SJCRH30 (cell line): Measurements from ENCODE around the gene DAZAP1. TPM values are rescaled to one million over a fixed set of nuclear protein-coding genes. Genes with fewer than 3 reads are reported as not detected.

Experiments
- DNase-seq, 2 experiments: peaks; one replicate each; pipeline ENCODE4 v3.0.0-alpha.2; 2015 to 2020
- H3K27ac ChIP-seq: fragments of 250-450 bp; sonication (Bioruptor Pico); 2 replicates; pipeline ENCODE4 v1.5.1; 2020; ENCODE audit warnings: mild to moderate bottlenecking, moderate library complexity
- H3K27me3 ChIP-seq: fragments of 250-450 bp; sonication (Bioruptor Pico); 2 replicates; pipeline ENCODE4 v1.5.1; 2020; ENCODE audit warnings: mild to moderate bottlenecking, moderate library complexity
- H3K36me3 ChIP-seq: fragments of 250-450 bp; sonication (Bioruptor Pico); 2 replicates; pipeline ENCODE4 v1.5.1; 2020; ENCODE audit warnings: mild to moderate bottlenecking, moderate library complexity
- H3K4me1 ChIP-seq: fragments of 250-450 bp; sonication (Bioruptor Pico); 2 replicates; pipeline ENCODE4 v1.5.1; 2020; ENCODE audit warnings: mild to moderate bottlenecking, moderate library complexity
- H3K4me3 ChIP-seq: fragments of 250-450 bp; sonication (Bioruptor Pico); 2 replicates; pipeline ENCODE4 v1.5.1; 2020; ENCODE audit warnings: mild to moderate bottlenecking, moderate library complexity
- H3K9me3 ChIP-seq: fragments of 250-450 bp; sonication (Bioruptor Pico); replicated peaks from 2 replicates; pipeline ENCODE4 v1.5.1; 2020; ENCODE audit warnings: mild to moderate bottlenecking, moderate library complexity
- total RNA-seq: library from RNA; depleted of rRNA; stranded (reverse); fragments of >200 nt; shearing (Covaris generic); gene quantifications from 2 replicates; pipeline ENCODE4 v1.2.3, GENCODE V29; 2014

DAZAP1 gene
- total RNA-seq, 1 experiment from 2014 or later: 138 TPM

- Histone ChIP-seq H3K4me3 (no peak overlapping the region), H3K9me3 (no peaks in the 10 kb centered on the region), H3K27me3 (no peaks in the 10 kb centered on the region), H3K36me3 (peaks cover 65% of the 10 kb centered on the region), H3K4me1 (peaks cover 15% of the 10 kb centered on the region), H3K27ac (no peak overlapping the region)
- DNase-seq: no peak
Measured at GRCh38 chr19:1420590-1420989, 13.2 kb downstream of the DAZAP1 start.

- Histone ChIP-seq H3K9me3 (no peaks in the 10 kb centered on the region), H3K4me1 (peaks cover 13% of the 10 kb centered on the region), H3K36me3 (peaks cover 65% of the 10 kb centered on the region), H3K4me3 (no peak overlapping the region), H3K27ac (no peak overlapping the region), H3K27me3 (no peaks in the 10 kb centered on the region)
- DNase-seq: no peak
Measured at GRCh38 chr19:1421218-1421957, 14.0 kb downstream of the DAZAP1 start.

- DNase-seq: no peak
- H3K27ac ChIP-seq: no peak overlapping the region
Measured at GRCh38 chr19:1421958-1422305, 14.5 kb downstream of the DAZAP1 start.

GRCh38 chr19:1422360-1422759 lies 15.0 kb downstream of the DAZAP1 start:
- H3K4me1 ChIP-seq: peaks cover 4% of the 10 kb centered on the region
- H3K9me3 ChIP-seq: no peaks in the 10 kb centered on the region
- H3K4me3 ChIP-seq: no peak overlapping the region
- H3K36me3 ChIP-seq: peaks cover 66% of the 10 kb centered on the region
- DNase-seq: no peak
- no peaks in the 10 kb centered on the region for H3K27me3 ChIP-seq
- H3K27ac ChIP-seq: no peak overlapping the region

More at GRCh38 chr19:1421958-1422305, 14.5 kb downstream of the DAZAP1 start:
- no peak overlapping the region for H3K4me3 ChIP-seq
- H3K36me3 ChIP-seq: peaks cover 66% of the 10 kb centered on the region
- no peaks in the 10 kb centered on the region for H3K27me3 ChIP-seq
- H3K9me3 ChIP-seq: no peaks in the 10 kb centered on the region
- H3K4me1 ChIP-seq: peaks cover 7% of the 10 kb centered on the region

- H3K27me3 ChIP-seq: no peaks in the 10 kb centered on the region
- no peak for DNase-seq
- H3K9me3 ChIP-seq: no peaks in the 10 kb centered on the region
- H3K4me3 ChIP-seq: no peak overlapping the region
- H3K4me1 ChIP-seq: no peaks in the 10 kb centered on the region; the same call in 1 of the 2 replicates
- peaks cover 68% of the 10 kb centered on the region for H3K36me3 ChIP-seq
- no peak overlapping the region for H3K27ac ChIP-seq
Measured at GRCh38 chr19:1422943-1423342, 15.6 kb downstream of the DAZAP1 start.

GRCh38 chr19:1423436-1424191 lies 16.2 kb downstream of the DAZAP1 start:
- H3K27ac ChIP-seq: no peak overlapping the region
- H3K9me3 ChIP-seq: no peaks in the 10 kb centered on the region
- DNase-seq: no peak
- H3K4me3 ChIP-seq: no peak overlapping the region
- H3K36me3 ChIP-seq: peaks cover 66% of the 10 kb centered on the region
- H3K4me1 ChIP-seq: no peaks in the 10 kb centered on the region
- no peaks in the 10 kb centered on the region for H3K27me3 ChIP-seq

GRCh38 chr19:1424192-1424955 lies 17.0 kb downstream of the DAZAP1 start:
- peaks cover 63% of the 10 kb centered on the region for H3K36me3 ChIP-seq
- no peak overlapping the region for H3K4me3 ChIP-seq
- DNase-seq: no peak
- H3K27ac ChIP-seq: no peak overlapping the region
- no peaks in the 10 kb centered on the region for H3K4me1 ChIP-seq
- H3K9me3 ChIP-seq: no peaks in the 10 kb centered on the region
- no peaks in the 10 kb centered on the region for H3K27me3 ChIP-seq

GRCh38 chr19:1425102-1425837 lies 17.9 kb downstream of the DAZAP1 start:
- Histone ChIP-seq H3K27ac (no peak overlapping the region), H3K27me3 (no peaks in the 10 kb centered on the region), H3K36me3 (peaks cover 69% of the 10 kb centered on the region), H3K4me3 (no peak overlapping the region), H3K4me1 (no peaks in the 10 kb centered on the region), H3K9me3 (no peaks in the 10 kb centered on the region)
- DNase-seq: no peak

- H3K4me3 ChIP-seq: no peak overlapping the region
- no peaks in the 10 kb centered on the region for H3K9me3 ChIP-seq
- H3K27me3 ChIP-seq: no peaks in the 10 kb centered on the region
- no peaks in the 10 kb centered on the region for H3K4me1 ChIP-seq
- H3K27ac ChIP-seq: no peak overlapping the region
- peaks cover 67% of the 10 kb centered on the region for H3K36me3 ChIP-seq
- DNase-seq: no peak
Measured at GRCh38 chr19:1425902-1426301, 18.5 kb downstream of the DAZAP1 start.

GRCh38 chr19:1426736-1427135 lies 19.4 kb downstream of the DAZAP1 start:
- H3K4me3 ChIP-seq: no peak overlapping the region
- peaks cover 63% of the 10 kb centered on the region for H3K36me3 ChIP-seq
- H3K27ac ChIP-seq: no peak overlapping the region
- DNase-seq: no peak
- no peaks in the 10 kb centered on the region for H3K9me3 ChIP-seq
- H3K27me3 ChIP-seq: no peaks in the 10 kb centered on the region
- no peaks in the 10 kb centered on the region for H3K4me1 ChIP-seq

GRCh38 chr19:1427221-1427920 lies 20.0 kb downstream of the DAZAP1 start:
- DNase-seq: no peak
- peaks cover 65% of the 10 kb centered on the region for H3K36me3 ChIP-seq
- no peaks in the 10 kb centered on the region for H3K27me3 ChIP-seq
- no peak overlapping the region for H3K4me3 ChIP-seq
- H3K9me3 ChIP-seq: no peaks in the 10 kb centered on the region
- H3K27ac ChIP-seq: no peak overlapping the region
- no peaks in the 10 kb centered on the region for H3K4me1 ChIP-seq

GRCh38 chr19:1428738-1429391 lies 21.5 kb downstream of the DAZAP1 start:
- H3K4me1 ChIP-seq: no peaks in the 10 kb centered on the region
- no peak for DNase-seq
- no peaks in the 10 kb centered on the region for H3K9me3 ChIP-seq
- no peak overlapping the region for H3K27ac ChIP-seq
- H3K36me3 ChIP-seq: peaks cover 66% of the 10 kb centered on the region
- no peak overlapping the region for H3K4me3 ChIP-seq
- no peaks in the 10 kb centered on the region for H3K27me3 ChIP-seq

GRCh38 chr19:1429750-1430149 lies 22.4 kb downstream of the DAZAP1 start:
- H3K27me3 ChIP-seq: no peaks in the 10 kb centered on the region
- peaks cover 66% of the 10 kb centered on the region for H3K36me3 ChIP-seq
- no peak overlapping the region for H3K27ac ChIP-seq
- DNase-seq: no peak
- no peak overlapping the region for H3K4me3 ChIP-seq
- H3K9me3 ChIP-seq: no peaks in the 10 kb centered on the region
- H3K4me1 ChIP-seq: no peaks in the 10 kb centered on the region

- peaks cover 61% of the 10 kb centered on the region for H3K36me3 ChIP-seq
- no peaks in the 10 kb centered on the region for H3K9me3 ChIP-seq
- H3K4me1 ChIP-seq: no peaks in the 10 kb centered on the region
- H3K4me3 ChIP-seq: no peak overlapping the region
- no peaks in the 10 kb centered on the region for H3K27me3 ChIP-seq
- DNase-seq: no peak
- no peak overlapping the region for H3K27ac ChIP-seq
Measured at GRCh38 chr19:1430246-1430645, 22.9 kb downstream of the DAZAP1 start.
